SH-SY5Y (cell line): Measurements from ENCODE around the gene ARHGEF1.

Experiments
- GATA2 ChIP-seq: IDR thresholded peaks from 2 replicates; pipeline ENCODE4 v1.6.1; 2011; ENCODE audit warnings: mild to moderate bottlenecking, low read depth, low read length
- GATA3 ChIP-seq: IDR thresholded peaks from 2 replicates; pipeline ENCODE4 v1.6.1; 2011; ENCODE audit warnings: low read depth, mild to moderate bottlenecking, low read length, moderate library complexity

ARHGEF1 gene

DNA sequence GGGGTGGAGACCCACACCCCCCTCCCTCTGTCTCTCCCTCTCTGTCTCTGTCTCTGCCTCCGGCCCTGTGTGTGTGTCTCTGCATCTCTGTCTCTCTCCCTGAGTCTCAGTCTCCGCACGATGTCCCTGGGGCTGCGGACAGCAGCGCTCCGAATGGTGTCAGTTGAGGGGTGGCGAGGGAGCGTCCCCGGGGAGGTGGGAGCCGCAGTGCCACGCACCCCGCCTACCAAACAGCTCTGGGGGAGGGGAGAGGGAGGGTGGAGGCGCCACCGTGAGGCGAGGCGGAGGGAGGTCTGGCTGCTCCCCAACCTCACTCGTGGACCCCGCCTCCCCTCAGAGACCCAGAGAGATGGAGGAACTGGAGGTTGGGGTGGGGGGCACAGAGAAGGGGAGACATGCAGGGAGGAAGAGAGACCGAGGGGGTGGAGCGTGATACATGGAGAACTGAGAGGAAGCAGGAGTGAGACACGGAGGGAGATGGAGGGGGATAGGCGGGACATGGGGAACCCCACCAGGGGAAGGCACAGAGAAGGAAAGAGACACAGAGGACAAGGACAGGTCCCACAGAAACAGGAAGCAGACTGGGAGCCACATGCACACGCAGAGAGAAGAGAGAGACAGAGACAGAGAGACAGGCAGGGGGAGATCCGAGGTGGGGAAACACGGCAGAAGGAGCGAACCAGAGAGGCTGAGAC is 38.0 kb downstream of the ARHGEF1 start:
- no peak for TF ChIP-seq GATA3
- TF ChIP-seq GATA2 = no peak

GRCh38 chr19:41921577-41922576 is 38.9 kb downstream of the ARHGEF1 start:
- TF ChIP-seq GATA3 (no peak), GATA2 (no peak)

DNA sequence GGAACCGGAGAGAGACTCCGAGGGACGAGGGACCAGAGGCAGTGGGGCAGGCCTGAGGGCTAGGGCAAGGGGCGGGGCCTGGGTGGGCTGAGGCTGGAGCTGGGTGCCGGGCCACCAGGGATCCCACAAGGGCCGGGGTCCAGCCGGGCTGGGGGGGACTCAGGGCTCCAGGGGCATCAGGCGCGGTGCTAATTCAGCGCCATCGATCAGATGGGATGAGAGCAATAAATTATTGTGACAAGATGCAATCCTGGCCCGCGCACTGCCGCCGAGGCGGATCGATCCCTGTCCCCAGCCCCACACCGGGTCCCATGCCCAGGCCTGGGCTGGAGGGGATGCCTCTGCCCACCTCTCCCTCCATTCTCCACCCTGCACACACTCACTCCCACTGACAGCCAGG is 39.6 kb downstream of the ARHGEF1 start:
- TF ChIP-seq GATA3 (no peak), GATA2 (no peak)

DNA sequence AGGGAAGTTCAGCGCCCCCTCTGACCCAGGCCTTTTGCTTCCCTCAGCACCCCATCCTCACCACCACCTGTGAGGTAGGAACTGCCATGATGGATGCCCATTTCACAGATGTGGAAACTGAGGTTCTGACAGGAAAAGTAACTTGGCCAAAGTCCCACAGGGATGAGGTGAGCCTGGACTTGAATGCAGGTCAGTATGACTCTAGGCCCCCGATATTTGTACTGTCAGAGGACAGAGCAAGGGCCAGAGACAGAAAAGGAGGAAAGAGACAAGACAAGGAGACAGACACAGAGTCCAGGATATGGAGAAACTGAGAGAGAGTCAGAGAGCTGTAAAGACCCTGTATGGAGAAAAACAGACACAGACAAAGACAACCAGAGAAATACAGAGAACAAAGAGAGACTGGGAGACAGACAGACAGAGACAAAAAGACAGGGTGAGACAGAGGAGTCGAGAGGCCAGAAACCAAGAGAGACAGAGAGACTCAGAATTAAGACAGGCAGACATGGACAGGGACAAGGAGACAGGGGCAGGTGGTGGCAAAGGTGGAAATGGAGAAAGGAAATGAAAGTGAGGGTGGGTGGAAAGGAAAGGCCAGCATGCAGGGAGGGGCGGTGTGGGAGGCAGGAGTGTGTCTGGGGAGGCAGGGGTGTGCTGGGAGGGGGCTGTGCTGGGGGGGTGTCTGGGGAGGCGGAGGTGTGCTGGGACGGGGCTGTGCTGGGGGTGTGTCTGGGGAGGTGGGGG is 40.2 kb downstream of the ARHGEF1 start:
- TF ChIP-seq GATA3 (no peak), GATA2 (no peak)

- TF ChIP-seq GATA3 (no peak), GATA2 (no peak)
Measured at GRCh38 chr19:41924151-41925145, 41.5 kb downstream of the ARHGEF1 start.

DNA sequence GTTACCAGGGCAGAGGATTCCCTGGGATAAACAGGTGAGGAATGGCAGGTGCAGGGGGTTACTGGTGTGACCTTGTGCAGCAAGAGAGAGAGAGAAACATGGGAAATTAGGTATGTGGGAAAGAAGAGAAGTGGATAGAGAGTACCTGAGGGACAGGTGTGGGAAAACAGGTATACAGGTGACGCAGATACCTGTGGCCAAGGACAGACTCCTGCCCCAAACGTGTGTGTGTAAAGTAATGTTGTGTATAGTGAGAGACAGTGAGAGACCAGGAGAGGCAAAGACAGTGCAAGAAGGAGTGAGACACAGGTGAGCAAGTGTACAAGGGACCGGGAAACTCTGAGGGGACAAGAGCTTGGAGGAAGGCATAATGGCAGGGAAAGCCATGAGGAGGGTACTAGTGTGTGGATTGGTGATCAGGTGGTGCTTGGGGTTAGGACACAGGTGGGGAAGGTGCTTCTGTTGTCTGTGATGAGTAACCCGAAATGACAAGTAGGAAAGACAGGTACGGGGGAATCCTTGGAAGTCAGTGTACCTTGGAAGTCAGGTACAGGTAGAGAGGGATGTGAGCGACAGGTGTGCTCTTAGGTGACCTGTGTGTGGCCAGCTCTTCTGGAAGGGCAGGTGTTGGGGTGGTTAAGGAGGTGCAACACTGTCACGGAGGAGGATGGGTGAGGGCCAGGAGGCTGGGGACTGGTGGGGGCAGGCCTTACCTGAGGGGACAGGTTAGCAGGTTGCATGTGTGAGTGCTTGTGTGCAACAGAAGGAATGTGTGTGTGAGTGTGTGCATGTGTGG is 42.4 kb downstream of the ARHGEF1 start:
- TF ChIP-seq GATA2 (no peak), GATA3 (no peak)

GRCh38 chr19:41926028-41926762 is 43.2 kb downstream of the ARHGEF1 start:
- no peak for TF ChIP-seq GATA3
- TF ChIP-seq GATA2 = no peak

- TF ChIP-seq GATA3 (no peak), GATA2 (no peak; the same call in 1 of the 2 replicates)
Measured at GRCh38 chr19:41926763-41927496, 43.9 kb downstream of the ARHGEF1 start.

DNA sequence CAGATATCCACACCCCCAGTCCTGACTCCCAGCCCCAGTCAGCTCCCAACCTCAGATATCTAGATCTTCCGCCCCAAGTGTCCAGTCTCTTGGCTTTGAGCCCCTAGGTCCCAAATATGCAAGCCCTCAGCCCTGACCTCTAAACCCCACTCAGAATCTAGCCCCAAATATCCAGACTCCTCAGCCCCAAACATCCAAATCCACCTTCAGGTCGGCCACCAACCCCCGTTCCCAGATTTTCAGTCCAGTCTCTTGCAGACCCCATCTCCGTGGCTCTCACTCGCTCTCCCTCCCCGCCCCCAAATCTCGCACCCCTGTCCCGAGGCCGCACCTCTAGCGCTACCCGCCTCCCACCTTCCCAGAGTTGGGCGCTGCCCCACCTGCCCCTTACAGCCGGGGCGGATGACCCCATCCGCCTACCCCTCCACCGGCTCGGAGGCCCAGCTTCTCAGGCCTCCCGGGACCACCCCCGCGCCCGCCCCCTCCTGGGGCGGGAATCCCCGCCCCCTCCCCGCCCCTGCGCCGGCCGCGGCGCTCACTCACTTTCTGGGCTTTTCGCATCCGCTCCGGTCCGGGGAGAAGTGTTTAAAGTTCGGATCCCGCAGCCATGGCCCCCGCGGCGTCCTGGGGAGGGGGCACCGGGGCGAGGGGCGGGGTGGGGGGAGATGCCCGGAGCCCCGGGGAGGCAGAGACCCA is 44.7 kb downstream of the ARHGEF1 start:
- TF ChIP-seq GATA2 (no peak), GATA3 (no peak)

DNA sequence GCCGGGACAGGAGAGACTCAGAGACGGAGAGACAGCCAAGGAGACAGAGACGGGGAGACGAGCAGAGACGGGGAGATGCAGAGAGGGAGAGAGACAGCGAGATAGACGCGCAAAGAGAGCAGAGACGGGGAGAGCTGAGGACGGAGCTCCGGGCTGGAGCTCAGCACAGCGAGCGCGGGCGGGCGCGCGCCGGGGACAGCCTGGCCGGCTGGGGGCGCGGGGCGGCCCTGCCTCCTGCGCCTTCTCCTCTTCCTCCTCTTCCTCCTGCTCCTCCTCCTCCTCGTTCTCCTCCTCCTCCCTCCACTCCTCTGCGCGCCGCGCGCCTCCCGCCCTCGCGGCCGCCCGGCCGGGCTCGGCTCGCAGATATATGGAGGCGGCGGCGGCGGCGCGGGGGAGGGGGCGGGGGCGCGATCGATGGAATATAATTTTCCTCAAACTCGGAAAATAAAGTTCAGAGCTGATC is 45.3 kb downstream of the ARHGEF1 start, which contains the start of gene ERFL:
Gene ERFL, minus strand, starts transcription at position 229 of the 463 bp plus-strand sequence. CDS start 15,530 bp downstream, outside the sequence.
- TF ChIP-seq GATA3 (no peak), GATA2 (no peak)
